Measurements from ENCODE around the gene ELF5.

GRCh38 chr11:34443136-34443535, 70.5 kb downstream of the ELF5 start:
- TF ChIP-seq CTCF (IDR thresholded peaks at IDR 0.05) (no peak), POLR2AphosphoS5 (IDR thresholded peaks at IDR 0.05) (no peak), POLR2A (IDR thresholded peaks at IDR 0.05) (no peak)

Data from prostate gland (tissue), 2 donors.